NCI-H1417 (cell line): Measurements from ENCODE around the gene NCBP3.

Experiments
- DNase-seq, 3 experiments: peaks; one replicate each; lab custom pipeline; 2025; lab: John Stamatoyannopoulos, UW

NCBP3 gene

DNA sequence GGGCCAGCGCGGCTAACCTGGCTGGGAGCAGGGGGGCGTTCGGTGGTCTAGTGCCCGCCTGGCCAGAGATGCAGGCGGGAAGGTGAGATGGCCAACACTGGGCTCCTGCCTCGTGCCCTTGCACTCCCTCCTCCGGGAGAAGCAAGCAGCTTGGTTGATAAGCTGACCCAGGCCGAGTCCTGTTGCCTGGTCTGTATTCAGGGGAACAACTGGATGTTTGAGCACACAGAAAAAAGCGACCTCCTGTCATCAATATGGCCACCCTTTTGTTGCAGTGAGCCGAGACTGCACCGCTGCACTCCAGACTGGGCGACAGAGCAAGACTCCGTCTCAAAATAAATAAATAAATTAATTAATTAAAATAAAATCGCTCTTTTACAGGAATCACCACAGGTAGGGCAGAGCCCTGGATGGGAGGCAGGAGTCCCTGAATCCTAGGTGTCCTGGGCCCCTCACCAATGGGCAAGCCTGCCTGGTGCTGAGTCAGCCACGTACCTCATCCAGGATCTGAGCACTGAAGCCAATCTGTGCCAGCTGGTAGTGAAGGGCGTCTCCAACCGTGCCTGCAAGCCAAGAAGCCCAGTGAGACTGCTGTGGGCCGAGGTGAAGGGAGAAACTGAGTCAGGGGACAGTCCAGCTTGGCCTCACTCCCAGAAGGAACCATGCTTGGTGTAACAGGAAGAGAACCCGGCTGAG is 90.6 kb downstream of the NCBP3 start:
- DNase-seq = peak; percentile 9 to 47 (median 28)

DNA sequence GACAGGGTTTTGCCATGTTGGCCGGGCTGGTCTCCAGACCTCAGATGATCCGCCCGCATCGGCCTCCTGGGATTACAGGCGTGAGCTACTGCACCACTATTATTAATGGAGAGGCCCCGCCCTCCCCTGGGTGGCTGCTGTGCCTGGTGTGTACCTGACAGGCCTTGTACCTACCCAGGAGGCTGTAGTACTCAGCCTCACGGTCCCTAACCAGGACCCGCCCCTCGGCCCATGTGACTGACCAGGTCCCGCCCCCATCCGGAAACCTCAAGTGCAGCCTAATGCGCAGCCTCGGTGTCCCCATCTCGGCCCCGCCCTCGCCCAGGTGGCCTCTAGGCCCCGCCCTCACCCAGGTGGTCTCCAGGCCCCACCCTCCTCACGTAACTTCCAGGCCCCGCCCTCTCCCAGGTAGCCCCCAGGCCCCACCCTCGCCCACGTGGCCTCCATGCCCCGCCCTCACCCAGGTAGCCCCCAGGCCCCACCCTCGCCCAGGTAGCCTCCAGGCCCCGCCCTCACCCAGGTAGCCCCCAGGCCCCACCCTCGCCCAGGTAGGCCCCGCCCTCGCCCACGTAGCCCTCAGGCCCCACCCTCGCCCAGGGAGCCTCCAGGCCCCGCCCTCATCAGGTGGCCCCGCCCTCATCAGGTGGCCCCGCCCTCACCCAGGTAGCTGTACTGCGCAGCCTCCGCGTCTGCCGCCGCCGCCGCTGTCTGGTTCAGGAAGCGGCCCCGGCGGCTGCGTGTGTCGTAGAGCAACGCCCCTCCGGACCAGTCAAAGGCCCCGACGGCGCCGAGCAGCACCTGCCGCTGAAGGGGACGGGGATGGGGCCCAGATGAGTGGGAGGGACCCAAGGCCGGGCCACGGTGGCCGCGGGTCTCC is 91.3 kb downstream of the NCBP3 start:
- peak; percentile 91 to 97 (median 95) for DNase-seq

GRCh38 chr17:3754066-3754457 is 92.0 kb downstream of the NCBP3 start:
- no peak for DNase-seq

DNA sequence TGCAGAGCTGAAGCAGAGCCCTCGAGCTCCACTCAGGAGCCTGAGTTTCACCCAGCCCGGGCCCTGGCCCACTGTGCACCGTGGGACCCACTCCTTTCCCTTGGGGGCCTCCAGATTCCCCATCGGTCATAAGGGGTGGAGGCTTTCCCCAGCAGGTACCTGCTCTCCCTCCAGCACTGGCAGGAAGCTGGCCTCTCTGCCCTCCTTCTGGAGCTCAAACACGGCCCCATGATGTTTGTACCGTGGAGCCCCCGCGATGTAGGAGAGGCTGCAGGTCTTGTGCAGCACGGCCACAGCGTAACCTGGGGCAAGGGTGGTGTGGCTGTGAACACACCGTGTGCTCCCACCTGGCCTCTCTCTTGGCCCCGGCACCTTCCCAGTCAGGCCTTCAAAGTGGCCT is 92.4 kb downstream of the NCBP3 start:
- DNase-seq = no peak
